Stimulated activated CD8-positive, alpha-beta memory T cell treated with anti-CD3 and anti-CD28 coated beads, Interleukin-12 subunit alpha, Interleukin-12 subunit beta, amount 100 ng/mL, for 24 hours (primary cell): ENCODE measurements around the gene CCDC85A.

ENCODE experiments used
- DNase-seq: peaks from one replicate; pipeline ENCODE4 v3.0.0-alpha.2; 2020; ENCODE audit errors: extremely low read depth

The CCDC85A gene

DNA sequence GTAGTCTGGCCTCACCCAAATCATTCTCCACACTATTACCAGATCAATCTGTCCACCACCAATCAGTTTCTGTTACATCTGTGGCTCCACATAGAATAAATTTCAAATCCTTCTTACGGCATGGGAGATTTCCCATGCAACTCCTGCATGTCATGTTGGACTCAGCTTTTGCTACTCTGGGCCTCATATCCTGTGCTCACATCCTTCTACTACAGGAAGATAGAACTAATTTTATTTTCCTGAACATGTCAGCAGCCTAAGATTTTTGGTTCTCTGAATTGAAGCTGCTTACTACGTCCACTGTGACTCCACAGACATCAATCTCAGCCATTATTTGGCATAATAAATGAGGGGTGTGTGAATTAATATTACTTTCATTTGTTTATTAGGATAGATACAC lies 181.1 kb downstream of the CCDC85A start:
- DNase-seq, result no peak

DNA sequence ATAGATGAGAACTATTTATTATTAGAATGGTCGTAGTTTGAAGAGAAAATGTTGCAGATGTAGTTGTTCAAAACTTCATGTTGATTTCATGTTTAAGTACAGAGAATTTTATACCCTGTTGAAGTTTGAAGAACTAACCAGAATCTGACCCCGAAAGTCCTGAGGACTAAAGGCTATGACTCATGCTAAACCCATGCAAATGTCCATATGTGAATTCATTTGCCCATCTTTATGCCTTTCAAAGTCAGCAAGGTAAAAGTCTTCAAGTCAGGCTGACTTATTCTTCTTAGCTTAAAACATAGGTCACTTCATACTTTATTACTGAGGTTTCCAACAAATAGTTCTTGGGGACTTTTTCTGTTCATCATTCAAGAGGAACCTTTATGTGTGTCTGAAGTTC lies 185.5 kb downstream of the CCDC85A start:
- no peak for DNase-seq

DNA sequence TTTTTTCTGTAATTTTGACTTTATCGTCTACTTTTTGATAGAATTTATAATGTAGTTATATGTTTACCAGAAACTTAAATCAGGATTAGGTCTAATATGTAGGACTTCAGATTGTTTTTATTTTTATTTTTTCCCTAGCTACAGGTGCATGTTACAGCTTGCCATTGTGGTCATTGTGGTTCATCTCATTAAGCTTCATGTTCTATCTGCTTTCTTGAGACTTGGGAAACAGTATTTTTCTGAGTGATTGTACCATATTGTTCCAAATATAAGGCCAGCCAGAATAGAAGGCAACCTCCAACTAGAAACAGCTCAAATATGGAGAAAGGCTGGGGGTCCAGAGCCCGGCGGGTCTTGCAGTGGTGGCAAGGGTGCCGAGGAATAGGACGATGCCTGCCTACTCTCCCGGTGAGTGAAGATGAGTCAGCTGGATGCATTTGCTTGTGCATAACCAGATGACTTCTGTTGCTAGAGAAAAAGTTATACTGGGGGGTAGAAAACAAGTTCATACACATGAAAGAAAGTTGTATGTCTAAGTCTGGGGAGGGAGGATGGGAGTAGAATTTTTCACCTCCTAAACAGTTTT lies 188.4 kb downstream of the CCDC85A start:
- DNase-seq, result no peak

DNA sequence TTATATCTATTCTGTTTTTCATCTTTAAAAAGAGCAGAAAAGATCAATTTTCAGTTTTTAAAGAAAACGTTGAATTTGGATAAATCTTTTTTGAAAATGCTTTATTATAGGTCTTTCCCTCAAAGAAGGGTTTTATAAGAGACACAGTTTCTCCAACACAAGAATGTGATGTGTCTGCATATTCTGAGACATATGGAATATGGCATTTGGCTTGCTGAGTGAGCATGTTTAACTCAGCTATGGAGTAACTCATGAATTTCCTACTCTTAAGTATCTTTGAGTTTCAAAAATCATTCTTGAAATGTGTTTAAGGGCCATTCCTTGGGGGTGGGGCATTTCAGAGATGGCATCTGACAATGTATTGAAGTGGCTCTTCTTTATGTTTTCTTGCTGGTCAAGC lies 191.5 kb downstream of the CCDC85A start:
- no peak for DNase-seq

- no peak for DNase-seq
These were observed 193.2 kb downstream of the CCDC85A start for GRCh38 chr2:56376699-56377665.

GRCh38 chr2:56379066-56379465 lies 195.3 kb downstream of the CCDC85A start:
- no peak for DNase-seq

GRCh38 chr2:56380861-56381260 lies 197.1 kb downstream of the CCDC85A start:
- no peak for DNase-seq

GRCh38 chr2:56382466-56382865 lies 198.7 kb downstream of the CCDC85A start:
- DNase-seq, result no peak

GRCh38 chr2:56386657-56387056 lies 202.9 kb downstream of the CCDC85A start:
- no peak for DNase-seq

DNA sequence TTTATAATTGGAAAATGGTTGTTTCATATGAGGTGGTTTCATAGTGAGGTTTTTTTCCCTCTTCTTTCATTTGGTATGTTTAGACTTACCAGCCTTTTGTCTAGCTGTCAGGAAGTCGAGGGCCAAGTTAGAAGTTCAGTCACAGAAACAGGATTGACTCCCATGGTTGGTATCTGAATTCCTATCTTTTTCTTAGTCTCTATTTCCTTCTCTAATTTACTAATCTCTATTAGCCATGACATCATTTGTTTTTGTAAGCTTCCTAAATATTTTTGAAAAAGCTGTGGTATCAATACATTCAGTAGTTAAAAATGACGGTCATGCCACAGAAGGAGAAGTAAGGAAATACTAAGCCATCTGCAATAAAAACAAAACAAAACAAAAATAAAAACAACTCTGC lies 206.9 kb downstream of the CCDC85A start:
- no peak for DNase-seq

- no peak for DNase-seq
These were observed 226.3 kb downstream of the CCDC85A start for GRCh38 chr2:56410140-56410539.

DNA sequence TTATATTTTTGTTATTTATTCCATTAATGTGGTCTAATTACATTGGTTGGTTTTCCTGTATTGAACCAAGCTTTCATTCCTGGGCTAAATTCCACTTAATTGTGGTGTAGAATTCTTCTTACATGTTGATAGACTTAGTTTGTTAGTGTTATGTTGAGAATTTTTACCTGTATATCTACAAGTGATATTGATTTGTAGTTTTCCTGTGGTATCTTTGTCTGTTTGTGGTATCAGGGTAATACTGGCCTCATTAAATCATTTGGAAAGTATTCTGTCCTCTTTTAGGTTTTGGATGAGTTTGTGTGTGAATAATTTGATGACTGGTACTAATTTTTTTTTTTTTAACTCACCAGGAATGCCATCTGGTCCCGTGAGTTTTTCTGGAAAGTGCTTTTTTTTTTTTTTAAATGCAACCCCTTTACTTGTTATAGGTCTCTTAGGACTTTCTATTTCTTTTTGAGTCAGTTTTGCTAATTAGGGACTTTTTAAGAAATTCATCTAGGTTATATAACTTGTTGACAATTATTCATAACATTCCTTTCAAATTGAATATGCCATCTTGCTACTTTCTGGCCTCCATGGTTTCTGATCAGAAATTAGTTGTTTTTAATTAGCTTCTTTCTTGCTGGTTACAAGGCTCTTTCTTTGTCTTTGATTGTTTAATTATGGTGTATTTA lies 232.8 kb downstream of the CCDC85A start:
- no peak for DNase-seq
